HG02588 (cell line): ENCODE measurements around the gene ACOT12.
"Not testable (repeated sequence)": the region's sequence is repeated elsewhere in the genome, so short reads cannot be mapped to it uniquely, and the experiment has no call there.

Source experiments
- ATAC-seq: cut with Tn5 transposase; IDR thresholded peaks from one replicate; pipeline ENCODE4 v1.9.1; 2021; ENCODE audit warnings: mild to moderate bottlenecking, moderate library complexity; ENCODE audit not compliant: unreplicated experiment

The ACOT12 gene

DNA sequence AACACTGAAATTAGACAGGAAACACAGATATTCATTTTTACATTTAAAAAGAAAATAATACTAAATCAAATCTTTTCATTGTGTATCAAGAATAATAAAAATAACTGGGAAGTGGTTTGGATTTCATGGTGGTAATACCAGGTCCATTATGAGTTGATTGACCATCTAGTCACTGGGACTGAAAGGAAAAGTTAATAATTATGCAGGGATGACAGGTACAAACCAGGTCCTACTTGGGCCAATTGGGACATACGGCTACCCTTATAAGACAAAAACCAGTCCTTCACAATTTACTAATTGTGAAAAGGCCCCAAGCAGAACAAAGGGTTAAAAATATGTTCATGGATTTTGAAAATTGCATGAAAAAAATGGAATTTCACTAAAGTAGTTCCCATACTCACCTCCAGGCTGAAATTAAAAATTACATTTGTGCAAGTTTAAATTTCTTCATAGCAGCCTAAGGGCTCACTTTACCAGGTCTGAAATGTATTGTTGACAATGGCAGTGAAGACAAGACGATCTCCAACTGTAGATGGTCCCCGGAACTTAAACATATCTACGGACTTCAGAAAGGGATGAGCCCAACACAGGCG, 48.4 kb downstream of the ACOT12 start:
- no peak for ATAC-seq

DNA sequence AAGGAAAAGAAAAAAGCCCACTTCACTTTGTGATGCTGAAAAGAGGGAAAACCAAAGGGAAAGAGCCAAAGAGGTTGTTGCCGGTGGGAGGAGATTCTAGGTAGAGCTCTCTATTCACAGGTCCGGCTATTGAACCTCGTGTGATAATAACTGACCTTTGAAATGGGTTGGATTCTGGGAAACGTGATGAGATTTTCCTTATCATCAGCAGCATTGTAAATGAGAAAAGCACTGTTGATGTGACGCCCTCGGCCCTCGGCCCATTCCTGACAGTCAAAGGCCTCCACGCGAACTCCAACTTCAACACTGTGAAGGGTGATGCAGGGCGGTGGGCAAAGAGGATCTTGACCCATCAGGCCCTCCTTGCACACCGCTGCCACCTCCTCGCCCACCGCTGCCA, 49.2 kb downstream of the ACOT12 start:
- no peak for ATAC-seq

DNA sequence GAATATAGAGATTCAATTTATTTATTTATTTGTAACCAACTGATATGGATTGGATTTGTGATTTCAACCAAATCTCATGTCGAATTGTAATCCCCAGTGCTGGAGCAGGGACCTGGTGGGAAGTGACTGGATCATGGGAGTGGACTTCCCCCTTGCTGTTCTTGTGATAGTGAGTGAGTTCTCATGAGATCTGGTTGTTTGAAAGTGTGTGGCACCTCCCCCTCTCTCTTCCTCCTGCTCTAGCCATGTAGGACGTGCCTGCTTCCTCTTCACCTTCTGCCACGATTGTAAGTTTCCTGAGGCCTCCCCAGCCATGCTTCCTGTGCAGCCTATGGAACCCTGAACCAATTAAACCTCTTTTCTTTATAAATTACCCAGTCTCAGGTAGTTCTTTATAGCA, 55.7 kb downstream of the ACOT12 start:
- ATAC-seq: not testable (repeated sequence)

DNA sequence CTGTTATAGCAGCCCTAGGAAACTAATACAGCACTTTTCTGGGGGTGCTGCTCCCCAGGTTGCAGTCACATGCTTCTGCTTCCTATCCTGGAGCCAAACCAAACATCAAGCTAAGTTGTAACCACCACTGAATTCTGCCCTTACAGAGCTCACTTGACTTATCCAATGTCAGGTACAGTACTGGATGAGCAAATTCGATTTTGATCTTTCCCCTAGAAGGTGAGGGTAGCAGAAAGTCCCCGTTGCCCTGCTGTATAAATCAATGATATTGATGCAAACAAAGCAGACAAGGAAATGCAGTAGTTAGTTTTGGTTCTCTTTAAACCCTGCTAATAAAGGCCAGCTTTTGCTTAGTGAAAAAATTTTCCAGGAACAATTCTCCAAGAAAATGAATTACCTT, 56.1 kb downstream of the ACOT12 start:
- ATAC-seq: no peak

DNA sequence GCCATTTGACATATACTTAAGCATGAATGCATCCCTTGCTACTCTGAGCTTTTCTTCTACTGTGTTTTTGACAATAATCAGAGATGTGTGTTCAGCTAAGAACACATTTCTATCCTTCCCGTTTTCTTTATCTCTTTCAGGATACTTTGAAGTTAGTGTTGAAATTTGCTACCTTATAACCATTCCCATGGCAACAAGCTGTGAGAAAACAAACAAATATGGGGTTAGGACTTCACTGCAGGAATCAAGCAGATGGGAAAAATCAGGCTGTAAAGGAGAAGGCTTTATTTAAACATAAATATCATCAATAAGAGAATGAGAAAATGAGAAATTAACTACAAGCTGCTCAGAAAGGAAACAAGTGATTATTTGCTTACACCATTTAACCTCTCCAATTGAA, 57.4 kb downstream of the ACOT12 start:
- ATAC-seq: no peak

GRCh38 chr5:81335946-81336345, 58.0 kb downstream of the ACOT12 start:
- no peak for ATAC-seq

DNA sequence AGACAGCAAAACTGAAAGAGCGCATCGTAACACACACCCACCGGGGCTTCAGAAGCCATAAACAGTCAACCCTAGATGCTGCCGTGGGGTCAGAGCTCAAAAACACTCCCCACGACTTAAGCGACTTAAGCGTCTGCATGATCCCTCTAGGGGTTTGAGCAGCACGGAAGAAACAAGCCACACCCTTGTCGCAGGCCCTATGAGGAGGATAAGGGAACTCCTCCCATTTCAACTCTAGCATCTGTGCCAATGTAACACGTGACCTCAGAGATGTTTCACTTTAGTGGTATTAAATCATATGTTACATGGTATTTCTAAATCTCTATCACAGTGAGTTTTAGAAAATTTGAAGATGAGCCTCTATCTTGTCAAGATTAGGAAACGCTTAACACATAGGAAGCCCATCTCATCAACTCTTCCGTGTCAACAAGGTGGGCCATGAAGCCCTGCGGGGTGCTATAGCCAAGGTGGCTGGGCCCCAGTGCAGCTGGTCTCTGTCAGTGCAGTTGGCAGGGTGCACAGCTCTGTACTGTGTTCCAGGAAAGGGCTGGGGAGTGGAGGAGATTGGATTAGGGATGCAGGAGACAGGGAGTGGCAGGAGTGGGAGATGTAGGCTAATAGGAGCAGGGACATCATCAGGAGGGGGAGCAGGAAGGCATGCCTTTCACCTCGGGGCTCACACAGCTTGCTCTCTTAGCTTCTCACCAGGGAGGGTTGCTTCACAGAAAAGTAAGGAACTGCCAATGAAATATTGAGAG, 59.5 kb downstream of the ACOT12 start:
- no peak for ATAC-seq

GRCh38 chr5:81326554-81326953, 67.4 kb downstream of the ACOT12 start:
- no peak for ATAC-seq

- no peak for ATAC-seq
Measured at GRCh38 chr5:81317536-81317935, 76.4 kb downstream of the ACOT12 start.

- ATAC-seq: no peak
Measured at GRCh38 chr5:81316571-81316970, 77.4 kb downstream of the ACOT12 start.

GRCh38 chr5:81315830-81316229, 78.1 kb downstream of the ACOT12 start:
- ATAC-seq: no peak

GRCh38 chr5:81315336-81315735, 78.6 kb downstream of the ACOT12 start:
- no peak for ATAC-seq

- ATAC-seq: no peak
Measured at GRCh38 chr5:81314581-81314980, 79.4 kb downstream of the ACOT12 start.

GRCh38 chr5:81313686-81314085, 80.2 kb downstream of the ACOT12 start:
- ATAC-seq: no peak

DNA sequence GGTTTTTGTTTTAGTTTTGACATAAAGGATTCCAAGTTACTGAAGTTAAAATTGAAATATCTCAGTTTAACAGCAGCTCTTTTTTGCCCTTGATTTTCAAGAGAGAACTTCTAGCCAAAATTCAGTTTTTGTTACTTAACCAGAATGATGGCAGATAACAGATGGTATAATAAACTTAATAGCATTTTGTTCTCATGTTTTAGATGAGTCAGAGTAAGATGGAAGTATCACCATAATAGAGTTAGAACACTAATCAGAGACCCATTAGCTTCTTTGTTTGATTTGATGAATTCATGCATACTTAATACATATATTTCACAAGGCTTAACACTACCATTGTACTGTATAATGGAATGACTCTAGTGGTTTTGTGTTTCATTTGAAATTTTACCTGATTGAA, 80.7 kb downstream of the ACOT12 start:
- no peak for ATAC-seq

DNA sequence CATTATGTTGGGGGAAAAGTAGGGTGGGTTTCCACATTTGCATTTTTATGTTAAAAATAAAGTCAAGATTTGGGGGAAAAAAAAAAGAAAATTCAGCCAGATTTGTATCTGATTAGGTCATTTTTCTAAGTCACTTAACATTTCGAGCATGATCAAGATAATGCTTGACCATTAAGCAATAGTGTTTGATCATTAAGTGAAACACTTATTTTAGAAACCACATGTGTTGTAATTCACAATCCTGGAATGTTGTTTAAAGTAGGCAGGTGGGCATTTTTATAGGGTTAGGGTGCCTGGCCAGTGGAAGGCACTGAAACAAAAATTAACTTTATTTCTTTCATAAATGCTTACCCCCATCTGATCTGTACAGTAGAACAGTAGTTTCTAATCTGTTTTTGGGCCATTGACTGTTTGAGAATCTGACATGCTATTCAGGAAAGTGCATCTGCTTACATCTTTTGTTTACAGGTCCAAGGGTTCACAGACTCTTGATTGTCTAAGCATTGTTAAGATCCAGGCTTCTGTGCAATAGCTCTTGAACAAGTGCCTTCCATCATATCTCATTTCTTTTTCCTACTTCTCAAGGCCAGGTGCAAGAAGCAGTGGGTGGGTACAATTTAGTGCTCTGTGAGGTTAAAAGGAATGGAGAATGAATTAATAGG, 83.4 kb downstream of the ACOT12 start:
- ATAC-seq: no peak

DNA sequence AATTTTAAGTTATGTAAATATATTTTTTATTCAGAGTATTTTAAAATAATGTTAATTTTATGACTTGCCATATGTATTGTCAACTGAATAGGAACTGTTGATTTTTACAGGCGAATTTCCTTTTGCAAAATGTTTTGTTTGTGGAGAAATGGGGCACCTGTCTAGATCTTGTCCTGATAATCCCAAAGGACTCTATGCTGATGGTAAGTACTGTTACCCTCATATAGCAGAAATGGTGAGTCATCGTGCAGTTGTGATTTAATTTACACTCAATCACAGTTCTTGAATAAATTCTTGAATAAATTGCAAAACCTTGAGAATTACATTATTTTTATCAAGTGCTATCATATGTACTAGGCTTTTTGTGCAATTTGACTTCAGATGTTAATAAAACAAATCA, 85.1 kb downstream of the ACOT12 start:
- ATAC-seq: no peak

- ATAC-seq: no peak
Measured at GRCh38 chr5:81305785-81306184, 88.1 kb downstream of the ACOT12 start.

GRCh38 chr5:81303563-81303962, 90.4 kb downstream of the ACOT12 start:
- ATAC-seq: no peak

DNA sequence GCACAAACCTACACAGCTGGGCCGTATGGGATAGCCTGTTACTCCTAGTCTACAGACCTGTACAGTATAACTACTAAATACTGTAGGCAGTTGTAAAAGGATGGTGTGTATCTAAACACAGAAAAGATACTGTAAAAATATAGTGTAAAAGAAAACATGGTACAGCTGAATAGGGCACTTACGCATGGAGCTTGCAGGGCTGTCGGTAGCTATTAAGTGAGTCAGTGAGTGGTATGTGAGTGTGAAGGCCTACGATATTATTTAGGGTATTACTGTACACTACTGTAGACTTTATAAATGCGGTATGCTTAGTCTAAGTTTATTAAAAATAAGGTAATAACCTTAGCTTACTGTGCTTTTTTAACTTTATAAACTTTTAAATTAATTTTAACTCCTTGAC, 91.3 kb downstream of the ACOT12 start:
- no peak for ATAC-seq

- peak; percentile 98 for ATAC-seq
Measured at GRCh38 chr5:81301271-81302015, 92.5 kb downstream of the ACOT12 start, which contains the start of gene ZCCHC9. Gene ZCCHC9 (plus strand): TSS chr5:81301587. CDS start chr5:81304758, 3,171 bp downstream.

- no peak for ATAC-seq
Measured at GRCh38 chr5:81300921-81301270, 93.0 kb downstream of the ACOT12 start.
